ENCODE measurements around the gene ZFYVE21. TPM values are rescaled to one million over a fixed set of nuclear protein-coding genes. Genes with fewer than 3 reads are reported as not detected.

ZFYVE21 gene
- total RNA-seq, 1 experiment from 2014 or later = 49.7 TPM

- H2BK20ac ChIP-seq (ENCODE audit: low read depth, low read length, poor library complexity, severe bottlenecking) = no peak overlapping the region
- H3K79me2 ChIP-seq (ENCODE audit: insufficient read depth, low read length) = no peaks in the 10 kb centered on the region
- H2AFZ ChIP-seq (ENCODE audit: low read length) = no peak overlapping the region
- no peak overlapping the region for H3K18ac ChIP-seq (ENCODE audit: insufficient read length, low read depth, low read length)
- no peak overlapping the region for H2BK120ac ChIP-seq (ENCODE audit: low read depth, low read length, poor library complexity, severe bottlenecking)
- Mint-ChIP-seq H3K4me1 (no peaks in the 10 kb centered on the region), H3K36me3 (ENCODE audit: insufficient read depth in 1 of 3, low read depth in 3 of 3) (peaks cover 0 to 4% (median 0%) of the 10 kb centered on the region in 3 experiments; a peak in 2 of 7 replicates), H3K4me3 (no peak overlapping the region), H3K27me3 (ENCODE audit: low read depth) (no peaks in the 10 kb centered on the region), H3K9me3 (no peaks in the 10 kb centered on the region), H3K27ac (no peak overlapping the region)
- H3K9ac ChIP-seq (ENCODE audit: extremely low read depth, insufficient read length, low read length) = no peak overlapping the region
- no peak overlapping the region for H2AK5ac ChIP-seq (ENCODE audit: insufficient read length, low read length)
- no peak overlapping the region for H3K14ac ChIP-seq (ENCODE audit: insufficient read depth, low read length)
- H3K27ac ChIP-seq (ENCODE audit: insufficient read length, low read depth, low read length) = no peak overlapping the region
- H3K27me3 ChIP-seq (ENCODE audit: insufficient read depth, low read length) = no peaks in the 10 kb centered on the region; the same call in 1 of the 2 replicates
- H2BK5ac ChIP-seq (ENCODE audit: insufficient read length, low read length) = no peak overlapping the region
- no peak overlapping the region for H3K4ac ChIP-seq (ENCODE audit: low read depth, low read length)
- no CpG with 5 or more reads among the region's 5 CpGs for WGBS (ENCODE audit: extremely low coverage, insufficient read length, low lambda C conversion rate)
- H4K20me1 ChIP-seq (ENCODE audit: control insufficient read depth, insufficient read depth, insufficient read length) = no peaks in the 10 kb centered on the region
- no peak overlapping the region for H4K5ac ChIP-seq (ENCODE audit: insufficient read length, low read depth, low read length)
- TF ChIP-seq, protein P1, sequence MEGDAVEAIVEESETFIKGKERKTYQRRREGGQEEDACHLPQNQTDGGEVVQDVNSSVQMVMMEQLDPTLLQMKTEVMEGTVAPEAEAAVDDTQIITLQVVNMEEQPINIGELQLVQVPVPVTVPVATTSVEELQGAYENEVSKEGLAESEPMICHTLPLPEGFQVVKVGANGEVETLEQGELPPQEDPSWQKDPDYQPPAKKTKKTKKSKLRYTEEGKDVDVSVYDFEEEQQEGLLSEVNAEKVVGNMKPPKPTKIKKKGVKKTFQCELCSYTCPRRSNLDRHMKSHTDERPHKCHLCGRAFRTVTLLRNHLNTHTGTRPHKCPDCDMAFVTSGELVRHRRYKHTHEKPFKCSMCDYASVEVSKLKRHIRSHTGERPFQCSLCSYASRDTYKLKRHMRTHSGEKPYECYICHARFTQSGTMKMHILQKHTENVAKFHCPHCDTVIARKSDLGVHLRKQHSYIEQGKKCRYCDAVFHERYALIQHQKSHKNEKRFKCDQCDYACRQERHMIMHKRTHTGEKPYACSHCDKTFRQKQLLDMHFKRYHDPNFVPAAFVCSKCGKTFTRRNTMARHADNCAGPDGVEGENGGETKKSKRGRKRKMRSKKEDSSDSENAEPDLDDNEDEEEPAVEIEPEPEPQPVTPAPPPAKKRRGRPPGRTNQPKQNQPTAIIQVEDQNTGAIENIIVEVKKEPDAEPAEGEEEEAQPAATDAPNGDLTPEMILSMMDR (conservative IDR thresholded peaks at IDR 0.05) = no peak
- no peak overlapping the region for H2BK12ac ChIP-seq (ENCODE audit: insufficient read length, low read depth, low read length)
- no peaks in the 10 kb centered on the region for H3K4me1 ChIP-seq (ENCODE audit: insufficient read depth, low read length)
- H3K23ac ChIP-seq (ENCODE audit: insufficient read length, low read depth, low read length) = no peak overlapping the region
- no peak overlapping the region for H4K91ac ChIP-seq (ENCODE audit: insufficient read length, low read depth, low read length)
- H2BK15ac ChIP-seq (ENCODE audit: low read depth, low read length) = no peak overlapping the region
- no peak overlapping the region for H3K56ac ChIP-seq (ENCODE audit: insufficient read length, low read depth, low read length)
- H3K9me3 ChIP-seq (ENCODE audit: control insufficient read depth, low read depth, low read length) = no peaks in the 10 kb centered on the region
- no peak for DNase-seq
- no peaks in the 10 kb centered on the region for H3K79me1 ChIP-seq (ENCODE audit: insufficient read depth, low read depth, low read length, poor library complexity, severe bottlenecking)
- H3T11ph ChIP-seq (ENCODE audit: low read length) = no peak overlapping the region
- no peaks in the 10 kb centered on the region for H3K23me2 ChIP-seq (ENCODE audit: insufficient read length, low read depth, low read length, poor library complexity, severe bottlenecking)
- no peak overlapping the region for H4K8ac ChIP-seq (replicated peaks; ENCODE audit: insufficient read length, low read depth, low read length)
- no peak overlapping the region for H3K4me2 ChIP-seq (ENCODE audit: insufficient read depth, insufficient read length, low read length)
Observed at GRCh38 chr14:103748534-103748857, 32.9 kb downstream of the ZFYVE21 start.
